HG02970 (cell line): ENCODE measurements around the gene LRMDA.

Source experiments
- ATAC-seq: cut with Tn5 transposase; IDR thresholded peaks from one replicate; pipeline ENCODE4 v1.9.1; 2021; ENCODE audit warnings: mild to moderate bottlenecking, moderate library complexity, moderate number of reproducible peaks; ENCODE audit not compliant: unreplicated experiment, low FRiP score

Gene LRMDA

GRCh38 chr10:75782463-75783248 lies 351.2 kb downstream of the LRMDA start:
- no peak for ATAC-seq

- ATAC-seq = no peak
Observed at GRCh38 chr10:75788394-75789205, 357.2 kb downstream of the LRMDA start.

- ATAC-seq = no peak
Observed at GRCh38 chr10:75793848-75794247, 362.4 kb downstream of the LRMDA start.

- no peak for ATAC-seq
Observed at GRCh38 chr10:75801121-75801520, 369.7 kb downstream of the LRMDA start.

- no peak for ATAC-seq
Observed at GRCh38 chr10:75801661-75802060, 370.2 kb downstream of the LRMDA start.

GRCh38 chr10:75803121-75803520 lies 371.7 kb downstream of the LRMDA start:
- ATAC-seq = no peak

GRCh38 chr10:75803816-75804552 lies 372.6 kb downstream of the LRMDA start:
- ATAC-seq = no peak

GRCh38 chr10:75806186-75806585 lies 374.8 kb downstream of the LRMDA start:
- ATAC-seq = no peak

GRCh38 chr10:75807456-75807855 lies 376.0 kb downstream of the LRMDA start:
- ATAC-seq = no peak

- no peak for ATAC-seq
Observed at GRCh38 chr10:75809003-75809402, 377.6 kb downstream of the LRMDA start.

GRCh38 chr10:75814014-75814413 lies 382.6 kb downstream of the LRMDA start:
- ATAC-seq = no peak

GRCh38 chr10:75815066-75815465 lies 383.6 kb downstream of the LRMDA start:
- ATAC-seq = no peak

- ATAC-seq = no peak
Observed at GRCh38 chr10:75817198-75817597, 385.8 kb downstream of the LRMDA start.

GRCh38 chr10:75818552-75818951 lies 387.1 kb downstream of the LRMDA start:
- ATAC-seq = no peak

GRCh38 chr10:75825235-75825634 lies 393.8 kb downstream of the LRMDA start:
- no peak for ATAC-seq

GRCh38 chr10:75825661-75826060 lies 394.2 kb downstream of the LRMDA start:
- no peak for ATAC-seq

- ATAC-seq = no peak
Observed at GRCh38 chr10:75826846-75827245, 395.4 kb downstream of the LRMDA start.

- no peak for ATAC-seq
Observed at GRCh38 chr10:75827587-75828021, 396.2 kb downstream of the LRMDA start.

- no peak for ATAC-seq
Observed at GRCh38 chr10:75828413-75828812, 397.0 kb downstream of the LRMDA start.

GRCh38 chr10:75836064-75836463 lies 404.6 kb downstream of the LRMDA start:
- no peak for ATAC-seq

- no peak for ATAC-seq
Observed at GRCh38 chr10:75838486-75838885, 407.1 kb downstream of the LRMDA start.
